HCT116 (cell line): ENCODE results near the gene TMEM184B. TPM values are rescaled to one million over a fixed set of nuclear protein-coding genes. Genes with fewer than 3 reads are reported as not detected.
A peak's percentile ranks its signal among the peaks of the same experiment; 100 is the strongest.

Experiments used
- ATAC-seq: fragments of 200-7000 bp; cut with Tn5 transposase; 2 replicates; pipeline ENCODE4 v1.9.1; 2020; ENCODE audit warnings: mild to moderate bottlenecking, moderate library complexity
- BruUV-seq: library from RNA; stranded (reverse); fragments of 400-500 nt; replicated peaks from 2 replicates; lab custom pipeline; 2021; lab: Mats Ljungman, UMichigan
- CTCF ChIA-PET: fragments of 300-600 bp; sonication (Branson Sonifier 250); formaldehyde crosslinking; loops from one replicate; lab custom pipeline; 2021; ENCODE audit warnings: antibody characterized with exemption; lab: Charles Lee
- POLR2A ChIA-PET: fragments of 300-600, 350-600 bp; sonication (Branson Sonifier 250); formaldehyde crosslinking; loops from one replicate; lab custom pipeline; 2021; ENCODE audit warnings: antibody characterized with exemption; lab: Charles Lee
- RAD21 ChIA-PET, 2 experiments: fragments of 300-600 bp; sonication (Branson Sonifier 250); formaldehyde crosslinking; loops; one replicate each; lab custom pipeline; 2023; ENCODE audit warnings: low total read pairs in 2 of 2; ENCODE audit not compliant: uncharacterized antibody in 2 of 2, unreplicated experiment in 2 of 2, low non-redundant PET in 1 of 2; lab: Charles Lee
- DNase-seq: peaks from one replicate; pipeline ENCODE4 v3.0.0-alpha.2; 2010; ENCODE audit warnings: low read depth, low spot score
- H2AFZ ChIP-seq: fragments of 200-600 bp; shearing (Covaris generic), sonication (generic); 2 replicates; pipeline ENCODE4 v1.6.1; 2017; ENCODE audit warnings: low read depth, mixed run types, mixed read lengths, antibody characterized with exemption, low read length; ENCODE audit not compliant: poor library complexity, severe bottlenecking
- H3K27ac ChIP-seq: 2 replicates; pipeline ENCODE4 v1.5.1; 2012; ENCODE audit warnings: low read depth, low read length
- H3K27me3 ChIP-seq: fragments of 200-600 bp; sonication (generic); 2 replicates; pipeline ENCODE4 v1.6.1; 2016; ENCODE audit warnings: mixed run types, low read length, mixed read lengths; ENCODE audit not compliant: insufficient read depth
- H3K36me3 ChIP-seq, 2 experiments: fragments of 200-500 bp in 1 of 2; fragments of 200-600 bp in 1 of 2; sonication (Bioruptor generic) in 1 of 2; sonication (generic) in 1 of 2; 2 replicates each; pipeline versions ENCODE4 v1.5.1 to v1.6.1; 2014 to 2016; ENCODE audit warnings: low read length in 2 of 2, inconsistent platforms in 1 of 2, mixed read lengths in 1 of 2, mixed run types in 1 of 2; ENCODE audit not compliant: insufficient read depth in 2 of 2, control insufficient read depth in 1 of 2
- H3K4me1 ChIP-seq, 2 experiments: fragments of 200-600 bp in 1 of 2; sonication (generic) in 1 of 2; 2 replicates each; pipeline versions ENCODE4 v1.5.1 to v1.6.1; 2012 to 2017; ENCODE audit warnings: low read length in 2 of 2, inconsistent platforms in 1 of 2, mild to moderate bottlenecking in 1 of 2, mixed read lengths in 1 of 2, mixed run types in 1 of 2, moderate library complexity in 1 of 2; ENCODE audit not compliant: insufficient read depth in 2 of 2, control insufficient read depth in 1 of 2
- H3K4me2 ChIP-seq: fragments of 200-600 bp; sonication (generic); 2 replicates; pipeline ENCODE4 v1.6.1; 2017; ENCODE audit warnings: mixed run types, low read length, mixed read lengths
- H3K4me3 ChIP-seq, 2 experiments: fragments of 200-600 bp in 1 of 2; sonication (generic) in 1 of 2; replicated peaks in 1 of 2; 2 replicates each; pipeline ENCODE4 v1.5.1; 2011 to 2016; ENCODE audit warnings: low read length in 2 of 2, control low read depth in 1 of 2, low read depth in 1 of 2, mild to moderate bottlenecking in 1 of 2, mixed read lengths in 1 of 2, mixed run types in 1 of 2
- H3K79me2 ChIP-seq: fragments of 200-600 bp; sonication (generic); 2 replicates; pipeline ENCODE4 v1.6.1; 2017; ENCODE audit warnings: mild to moderate bottlenecking, mixed run types, low read length, moderate library complexity, mixed read lengths; ENCODE audit not compliant: insufficient read depth
- H3K9ac ChIP-seq: fragments of 200-600 bp; sonication (generic); 2 replicates; pipeline ENCODE4 v1.6.1; 2016; ENCODE audit warnings: low read length, mixed read lengths
- H3K9me2 ChIP-seq: fragments of 200-600 bp; sonication (generic), shearing (Covaris generic); 2 replicates; pipeline ENCODE4 v1.6.1; 2017; ENCODE audit warnings: mixed run types, mild to moderate bottlenecking, moderate library complexity; ENCODE audit not compliant: insufficient read depth
- H3K9me3 ChIP-seq, 2 experiments: fragments of 200-500 bp in 1 of 2; fragments of 200-600 bp in 1 of 2; sonication (Bioruptor generic) in 1 of 2; sonication (generic) in 1 of 2; 2 replicates each; pipeline ENCODE4 v1.6.1; 2014 to 2017; ENCODE audit warnings: low read length in 2 of 2, mixed read lengths in 2 of 2, inconsistent platforms in 1 of 2, low read depth in 1 of 2, mild to moderate bottlenecking in 1 of 2, mixed run types in 1 of 2, moderate library complexity in 1 of 2; ENCODE audit not compliant: control insufficient read depth in 1 of 2, insufficient read depth in 1 of 2
- H4K20me1 ChIP-seq: fragments of 200-600 bp; sonication (generic), shearing (Covaris generic); 2 replicates; pipeline ENCODE4 v1.6.1; 2017; ENCODE audit warnings: mixed run types, mild to moderate bottlenecking, moderate library complexity; ENCODE audit not compliant: insufficient read depth
- CBX3 ChIP-seq: IDR thresholded peaks from 2 replicates; pipeline ENCODE4 v1.6.1; 2012; ENCODE audit warnings: low read depth
- CEBPB ChIP-seq: IDR thresholded peaks from 2 replicates; pipeline ENCODE4 v1.6.1; 2012; ENCODE audit warnings: low read depth
- EGR1 ChIP-seq: IDR thresholded peaks from 2 replicates; pipeline ENCODE4 v1.6.1; 2012; ENCODE audit warnings: low read depth
- ELF1 ChIP-seq: IDR thresholded peaks from 2 replicates; pipeline ENCODE4 v1.6.1; 2012; ENCODE audit warnings: low read depth, borderline replicate concordance
- EZH2 ChIP-seq: fragments of 200-600 bp; sonication (generic); IDR thresholded peaks from 2 replicates; pipeline ENCODE4 v1.6.1; 2017; ENCODE audit warnings: antibody characterized with exemption, mixed run types
- EZH2phosphoT487 ChIP-seq: fragments of 200-600 bp; IDR thresholded peaks from 2 replicates; pipeline ENCODE4 v1.6.1; 2018; ENCODE audit warnings: antibody characterized with exemption, borderline replicate concordance
- FOSL1 ChIP-seq: IDR thresholded peaks from 2 replicates; pipeline ENCODE4 v1.6.1; 2012; ENCODE audit warnings: low read depth
- JUND ChIP-seq: IDR thresholded peaks from 2 replicates; pipeline ENCODE4 v1.6.1; 2012
- POLR2A ChIP-seq: IDR thresholded peaks from 2 replicates; pipeline ENCODE4 v1.7.0; 2011; ENCODE audit warnings: borderline replicate concordance; ENCODE audit not compliant: insufficient read depth, insufficient read length; ENCODE audit errors: extremely low read depth
- POLR2AphosphoS5 ChIP-seq: IDR thresholded peaks from 2 replicates; pipeline ENCODE4 v1.6.1; 2011; ENCODE audit warnings: mild to moderate bottlenecking, low read depth, low read length, moderate library complexity
- RAD21 ChIP-seq: IDR thresholded peaks from 2 replicates; pipeline ENCODE4 v1.6.1; 2012; ENCODE audit warnings: low read depth, mild to moderate bottlenecking
- SIN3A ChIP-seq: IDR thresholded peaks from 2 replicates; pipeline ENCODE4 v1.6.1; 2012; ENCODE audit warnings: low read depth
- SP1 ChIP-seq: IDR thresholded peaks from 2 replicates; pipeline ENCODE4 v1.6.1; 2012; ENCODE audit warnings: low read depth
- SRF ChIP-seq: IDR thresholded peaks from 2 replicates; pipeline ENCODE4 v1.6.1; 2012; ENCODE audit warnings: low read depth
- TCF7L2 ChIP-seq: IDR thresholded peaks from 2 replicates; pipeline ENCODE4 v1.7.0; 2011; ENCODE audit warnings: borderline replicate concordance, inconsistent platforms; ENCODE audit not compliant: insufficient read depth, insufficient read length; ENCODE audit errors: extremely low read depth
- YY1 ChIP-seq: IDR thresholded peaks from 2 replicates; pipeline ENCODE4 v1.6.1; 2011; ENCODE audit warnings: low read length, low read depth, moderate library complexity, mild to moderate bottlenecking; ENCODE audit not compliant: insufficient replicate concordance; ENCODE audit errors: extremely low read depth
- ZNF274 ChIP-seq: fragments of 200-500 bp; sonication (Bioruptor generic); IDR thresholded peaks from 2 replicates; pipeline ENCODE4 v1.6.1; 2014; ENCODE audit warnings: mild to moderate bottlenecking, low read depth, low read length, inconsistent platforms
- intact Hi-C: fragments of 100-400 bp; cut with micrococcal nuclease; formaldehyde crosslinking; loops from 2 replicates; pipeline ENCODE4 v1.10.0; 2022
- total RNA-seq: library from RNA; stranded (reverse); gene quantifications from one replicate; pipeline ENCODE4 v1.2.1, GENCODE V29; 2021; ENCODE audit not compliant: unreplicated experiment
- TF ChIP-seq, protein P1 (sequence below): IDR thresholded peaks from 2 replicates; pipeline ENCODE4 v1.6.1; 2012
- TF ChIP-seq, protein P2 (sequence below): IDR thresholded peaks from 2 replicates; pipeline ENCODE4 v1.6.1; 2012; ENCODE audit warnings: low read depth
- TF ChIP-seq, protein P3 (sequence below), 3 experiments: fragments of 200-600 bp in 1 of 3; sonication (generic) in 1 of 3; IDR thresholded peaks in 2 of 3; conservative IDR thresholded peaks in 1 of 3; 2 replicates each; pipeline ENCODE4 v1.5.1; 2012 to 2017; ENCODE audit warnings: low read depth in 2 of 3, low read length in 2 of 3, antibody characterized with exemption in 1 of 3, borderline replicate concordance in 1 of 3, control low read depth in 1 of 3, mild to moderate bottlenecking in 1 of 3, mixed read lengths in 1 of 3, mixed run types in 1 of 3, moderate library complexity in 1 of 3; ENCODE audit not compliant: insufficient read depth in 1 of 3

Gene TMEM184B
- total RNA-seq, 1 experiment from 2014 or later: 66.0 TPM

DNA sequence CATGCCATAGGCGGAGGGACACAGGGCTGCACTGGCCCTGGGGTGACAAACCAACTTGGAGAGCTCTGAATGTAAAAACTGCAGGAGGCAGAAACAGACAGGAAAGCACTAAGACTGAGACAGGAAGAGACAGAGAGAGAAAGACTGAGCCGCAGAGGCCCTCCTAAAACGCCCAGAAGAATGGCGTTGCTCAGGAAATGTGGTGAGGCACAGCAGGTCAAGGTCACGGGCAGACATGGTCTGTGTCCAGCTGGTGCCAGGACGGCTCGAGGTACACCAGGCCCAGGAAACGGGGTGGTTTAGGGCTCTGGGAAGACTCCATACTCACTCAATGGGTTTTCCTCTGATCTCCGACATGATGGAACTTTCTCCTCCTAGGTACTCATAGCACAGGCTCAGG is 41.9 kb downstream of the TMEM184B start:
- no peak overlapping the region for H2AFZ ChIP-seq
- no peak for DNase-seq
- BruUV-seq: no TSS peak
- H3K9me2 ChIP-seq: no peaks in the 10 kb centered on the region
- RAD21 ChIA-PET: no interaction called here
- no peak overlapping the region for H3K4me3 ChIP-seq
- intact Hi-C loops: no loop called here
- ATAC-seq: no peak
- peaks cover 9 to 36% of the 10 kb centered on the region in 2 experiments; a peak in 3 of 4 replicates for H3K36me3 ChIP-seq
- POLR2A ChIA-PET: no interaction called here
- no peaks in the 10 kb centered on the region for H3K9me3 ChIP-seq
- H3K9ac ChIP-seq: no peak overlapping the region
- TF ChIP-seq FOSL1 (no peak), JUND (no peak), RAD21 (no peak), POLR2A (no peak), SIN3A (no peak), SP1 (no peak), EGR1 (no peak), CEBPB (no peak), YY1 (no peak), SRF (no peak), ZNF274 (no peak), POLR2AphosphoS5 (no peak), EZH2phosphoT487 (no peak), TCF7L2 (no peak), EZH2 (no peak), ELF1 (no peak), CBX3 (no peak)
- TF ChIP-seq, protein P1, sequence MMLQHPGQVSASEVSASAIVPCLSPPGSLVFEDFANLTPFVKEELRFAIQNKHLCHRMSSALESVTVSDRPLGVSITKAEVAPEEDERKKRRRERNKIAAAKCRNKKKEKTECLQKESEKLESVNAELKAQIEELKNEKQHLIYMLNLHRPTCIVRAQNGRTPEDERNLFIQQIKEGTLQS: no peak
- TF ChIP-seq, protein P2, sequence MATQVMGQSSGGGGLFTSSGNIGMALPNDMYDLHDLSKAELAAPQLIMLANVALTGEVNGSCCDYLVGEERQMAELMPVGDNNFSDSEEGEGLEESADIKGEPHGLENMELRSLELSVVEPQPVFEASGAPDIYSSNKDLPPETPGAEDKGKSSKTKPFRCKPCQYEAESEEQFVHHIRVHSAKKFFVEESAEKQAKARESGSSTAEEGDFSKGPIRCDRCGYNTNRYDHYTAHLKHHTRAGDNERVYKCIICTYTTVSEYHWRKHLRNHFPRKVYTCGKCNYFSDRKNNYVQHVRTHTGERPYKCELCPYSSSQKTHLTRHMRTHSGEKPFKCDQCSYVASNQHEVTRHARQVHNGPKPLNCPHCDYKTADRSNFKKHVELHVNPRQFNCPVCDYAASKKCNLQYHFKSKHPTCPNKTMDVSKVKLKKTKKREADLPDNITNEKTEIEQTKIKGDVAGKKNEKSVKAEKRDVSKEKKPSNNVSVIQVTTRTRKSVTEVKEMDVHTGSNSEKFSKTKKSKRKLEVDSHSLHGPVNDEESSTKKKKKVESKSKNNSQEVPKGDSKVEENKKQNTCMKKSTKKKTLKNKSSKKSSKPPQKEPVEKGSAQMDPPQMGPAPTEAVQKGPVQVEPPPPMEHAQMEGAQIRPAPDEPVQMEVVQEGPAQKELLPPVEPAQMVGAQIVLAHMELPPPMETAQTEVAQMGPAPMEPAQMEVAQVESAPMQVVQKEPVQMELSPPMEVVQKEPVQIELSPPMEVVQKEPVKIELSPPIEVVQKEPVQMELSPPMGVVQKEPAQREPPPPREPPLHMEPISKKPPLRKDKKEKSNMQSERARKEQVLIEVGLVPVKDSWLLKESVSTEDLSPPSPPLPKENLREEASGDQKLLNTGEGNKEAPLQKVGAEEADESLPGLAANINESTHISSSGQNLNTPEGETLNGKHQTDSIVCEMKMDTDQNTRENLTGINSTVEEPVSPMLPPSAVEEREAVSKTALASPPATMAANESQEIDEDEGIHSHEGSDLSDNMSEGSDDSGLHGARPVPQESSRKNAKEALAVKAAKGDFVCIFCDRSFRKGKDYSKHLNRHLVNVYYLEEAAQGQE: no peak
- TF ChIP-seq, protein P3, sequence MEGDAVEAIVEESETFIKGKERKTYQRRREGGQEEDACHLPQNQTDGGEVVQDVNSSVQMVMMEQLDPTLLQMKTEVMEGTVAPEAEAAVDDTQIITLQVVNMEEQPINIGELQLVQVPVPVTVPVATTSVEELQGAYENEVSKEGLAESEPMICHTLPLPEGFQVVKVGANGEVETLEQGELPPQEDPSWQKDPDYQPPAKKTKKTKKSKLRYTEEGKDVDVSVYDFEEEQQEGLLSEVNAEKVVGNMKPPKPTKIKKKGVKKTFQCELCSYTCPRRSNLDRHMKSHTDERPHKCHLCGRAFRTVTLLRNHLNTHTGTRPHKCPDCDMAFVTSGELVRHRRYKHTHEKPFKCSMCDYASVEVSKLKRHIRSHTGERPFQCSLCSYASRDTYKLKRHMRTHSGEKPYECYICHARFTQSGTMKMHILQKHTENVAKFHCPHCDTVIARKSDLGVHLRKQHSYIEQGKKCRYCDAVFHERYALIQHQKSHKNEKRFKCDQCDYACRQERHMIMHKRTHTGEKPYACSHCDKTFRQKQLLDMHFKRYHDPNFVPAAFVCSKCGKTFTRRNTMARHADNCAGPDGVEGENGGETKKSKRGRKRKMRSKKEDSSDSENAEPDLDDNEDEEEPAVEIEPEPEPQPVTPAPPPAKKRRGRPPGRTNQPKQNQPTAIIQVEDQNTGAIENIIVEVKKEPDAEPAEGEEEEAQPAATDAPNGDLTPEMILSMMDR (IDR thresholded peaks at IDR 0.05 in 2 of 3, conservative IDR thresholded peaks at IDR 0.05 in 1 of 3; ENCODE audit: borderline replicate concordance in 1 of 3, insufficient read depth in 1 of 3, low read depth in 2 of 3, low read length in 2 of 3): no peak
- TF ChIP-seq, all 23 proteins: peak for 0
- no peaks in the 10 kb centered on the region for H4K20me1 ChIP-seq
- CTCF ChIA-PET: interaction anchor here (1.2 to 1.6 kb wide), 4 partner anchors 12 to 133 kb away, joined by 3 to 10 read pairs (median 4); no protein-coding TSS in a partner anchor
- H3K27me3 ChIP-seq: no peaks in the 10 kb centered on the region
- H3K27ac ChIP-seq: peak overlapping the region; percentile 60; the same call in 1 of the 2 replicates
- H3K4me2 ChIP-seq: no peak overlapping the region
- H3K79me2 ChIP-seq: no peaks in the 10 kb centered on the region
- H3K4me1 ChIP-seq: peaks cover 22 to 28% of the 10 kb centered on the region in 2 experiments
